Gastrocnemius medialis (tissue), 4 donors: ENCODE measurements around the gene CCDC126. TPM values are rescaled to one million over a fixed set of nuclear protein-coding genes. Genes with fewer than 3 reads are reported as not detected.

Source experiments
- ATAC-seq, 2 donors: fragments of 150-250 bp; one replicate each; pipeline ENCODE4 v1.9.1; 2016
- DNase-seq, 2 donors: peaks; one replicate each; pipeline ENCODE4 v3.0.0-alpha.2; 2019
- H3K27ac ChIP-seq, 4 donors: fragments of 200-600 bp; sonication (generic); 1 replicate in 1 of 4; 2 replicates in 3 of 4; pipeline ENCODE4 v1.5.1; 2016 to 2018; ENCODE audit warnings: mild to moderate bottlenecking in 2 of 4, moderate library complexity in 1 of 4
- H3K27me3 ChIP-seq, 3 donors: fragments of 200-600 bp; sonication (generic) in 2 of 3; 1 replicate in 1 of 3; 2 replicates in 2 of 3; pipeline versions ENCODE4 v1.5.1 to v1.6.0; 2016 to 2019; ENCODE audit warnings: mild to moderate bottlenecking in 1 of 3, moderate library complexity in 1 of 3
- H3K36me3 ChIP-seq, 2 donors: fragments of 200-600 bp; sonication (generic) in 1 of 2; one replicate each; pipeline ENCODE4 v1.5.1; 2017 to 2018
- H3K4me1 ChIP-seq, 2 donors: fragments of 200-600 bp; sonication (generic) in 1 of 2; one replicate each; pipeline ENCODE4 v1.5.1; 2016 to 2017; ENCODE audit warnings: mild to moderate bottlenecking in 2 of 2
- H3K4me3 ChIP-seq, 4 donors: fragments of 200-600 bp; sonication (generic) in 3 of 4; 1 replicate in 1 of 4; 2 replicates in 3 of 4; pipeline ENCODE4 v1.5.1; 2016 to 2019; ENCODE audit warnings: mild to moderate bottlenecking in 2 of 4
- H3K9me3 ChIP-seq, 3 donors: fragments of 200-600 bp; sonication (generic) in 2 of 3; 1 replicate in 1 of 3; 2 replicates in 2 of 3; pipeline ENCODE4 v1.5.1; 2016 to 2019
- CTCF ChIP-seq, 5 experiments: fragments of 450-650 bp in 3 of 5; fragments of 200-600 bp in 2 of 5; sonication (generic) in 2 of 5; IDR thresholded peaks in 4 of 5; conservative IDR thresholded peaks in 1 of 5; 1 replicate in 4 of 5; 2 replicates in 1 of 5; pipeline ENCODE4 v1.5.1; 2016 to 2019; ENCODE audit warnings: antibody characterized with exemption in 5 of 5, mild to moderate bottlenecking in 3 of 5, moderate library complexity in 3 of 5
- POLR2A ChIP-seq, 2 donors: fragments of 450-650 bp; IDR thresholded peaks; one replicate each; pipeline ENCODE4 v1.6.1; 2017; ENCODE audit warnings: antibody characterized with exemption in 2 of 2, mild to moderate bottlenecking in 2 of 2, moderate library complexity in 2 of 2
- in situ Hi-C, 4 donors: fragments of 200-750 bp; cut with MboI; loops; one replicate each; pipeline versions ENCODE4 v1.15.0 to v1.8.0; 2017; ENCODE audit warnings: low sequenced_read_pairs in 4 of 4
- intact Hi-C: fragments of 100-400 bp; cut with DNase I; formaldehyde crosslinking; loops from one replicate; pipeline ENCODE4 v1.15.1; 2023; ENCODE audit warnings: low total_unique reads
- total RNA-seq, 4 donors: library from RNA; depleted of rRNA; stranded (reverse); fragments of >200 nt; gene quantifications; one replicate each; pipeline versions ENCODE4 v1.1.0 to v1.2.3, GENCODE V29; 2016

CCDC126 gene
- total RNA-seq, 4 donors from 2014 or later, result 12.0 to 23.1 (median 20.2) TPM

- no peaks in the 10 kb centered on the region for H3K36me3 ChIP-seq
- no peak for TF ChIP-seq CTCF (IDR thresholded peaks at IDR 0.05 in 4 of 5, conservative IDR thresholded peaks at IDR 0.05 in 1 of 5)
- TF ChIP-seq POLR2A (IDR thresholded peaks at IDR 0.05), result no peak
- in situ Hi-C loops, result no loop called here
- peaks cover 20 to 33% of the 10 kb centered on the region in 2 donors for H3K4me1 ChIP-seq
- DNase-seq (no peak), ATAC-seq (no peak)
- H3K9me3 ChIP-seq, result no peaks in the 10 kb centered on the region
- H3K27me3 ChIP-seq, result no peaks in the 10 kb centered on the region
- H3K4me3 ChIP-seq, result no peak overlapping the region
- intact Hi-C loops, result no loop called here
- H3K27ac ChIP-seq, result no peak overlapping the region
These were observed 3.1 kb downstream of the CCDC126 start for GRCh38 chr7:23600236-23600635.

DNA sequence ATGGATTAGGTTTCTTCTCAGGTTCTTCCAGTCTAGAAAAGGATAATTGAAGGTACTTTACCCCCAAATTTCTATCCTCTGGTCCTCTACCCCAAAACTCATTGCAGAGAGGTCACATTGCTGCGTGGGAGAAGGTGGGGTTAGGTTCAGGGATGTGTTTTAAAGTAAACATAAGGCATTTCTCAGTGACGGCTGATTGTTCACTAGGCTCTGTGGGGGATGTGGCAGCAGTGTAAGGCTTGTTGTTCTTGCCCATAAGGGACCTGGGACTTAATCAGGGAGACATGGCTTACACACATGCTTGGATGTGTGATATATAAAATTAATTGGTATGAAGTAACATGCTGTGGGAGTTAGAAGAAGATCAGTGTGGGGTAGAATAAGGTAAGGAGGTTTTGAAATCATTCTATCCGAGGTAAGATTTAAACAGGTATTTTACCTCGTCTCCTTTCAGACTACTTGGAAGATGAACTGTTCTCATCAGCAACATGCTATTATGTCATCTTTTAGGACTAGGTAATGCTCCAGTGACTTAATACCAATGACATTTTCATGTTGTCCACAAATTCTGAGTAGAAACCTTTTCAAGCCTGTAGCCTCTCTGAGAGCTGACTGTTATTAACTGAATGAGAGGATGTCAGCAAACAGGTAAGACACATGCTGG is 6.6 kb downstream of the CCDC126 start:
- H3K4me3 ChIP-seq, result no peak overlapping the region
- no peak for TF ChIP-seq CTCF (IDR thresholded peaks at IDR 0.05 in 4 of 5, conservative IDR thresholded peaks at IDR 0.05 in 1 of 5)
- TF ChIP-seq POLR2A (IDR thresholded peaks at IDR 0.05), result no peak
- no peak overlapping the region for H3K27ac ChIP-seq
- DNase-seq, result no peak
- H3K4me1 ChIP-seq, result peaks cover 12 to 26% of the 10 kb centered on the region in 2 donors
- in situ Hi-C loops, result no loop called here
- H3K27me3 ChIP-seq, result no peaks in the 10 kb centered on the region
- no peaks in the 10 kb centered on the region for H3K36me3 ChIP-seq
- no peak for ATAC-seq
- intact Hi-C loops, result no loop called here
- no peaks in the 10 kb centered on the region for H3K9me3 ChIP-seq

GRCh38 chr7:23604296-23604640 is 7.1 kb downstream of the CCDC126 start:
- Histone ChIP-seq H3K27me3 (no peaks in the 10 kb centered on the region), H3K36me3 (no peaks in the 10 kb centered on the region), H3K4me1 (peaks cover 7 to 21% of the 10 kb centered on the region in 2 donors), H3K4me3 (no peak overlapping the region), H3K9me3 (no peaks in the 10 kb centered on the region), H3K27ac (no peak overlapping the region)
- DNase-seq (no peak), ATAC-seq (no peak)
- in situ Hi-C loops (no loop called here), intact Hi-C loops (no loop called here)
- TF ChIP-seq CTCF (IDR thresholded peaks at IDR 0.05 in 4 of 5, conservative IDR thresholded peaks at IDR 0.05 in 1 of 5) (no peak), POLR2A (IDR thresholded peaks at IDR 0.05) (no peak)

DNA sequence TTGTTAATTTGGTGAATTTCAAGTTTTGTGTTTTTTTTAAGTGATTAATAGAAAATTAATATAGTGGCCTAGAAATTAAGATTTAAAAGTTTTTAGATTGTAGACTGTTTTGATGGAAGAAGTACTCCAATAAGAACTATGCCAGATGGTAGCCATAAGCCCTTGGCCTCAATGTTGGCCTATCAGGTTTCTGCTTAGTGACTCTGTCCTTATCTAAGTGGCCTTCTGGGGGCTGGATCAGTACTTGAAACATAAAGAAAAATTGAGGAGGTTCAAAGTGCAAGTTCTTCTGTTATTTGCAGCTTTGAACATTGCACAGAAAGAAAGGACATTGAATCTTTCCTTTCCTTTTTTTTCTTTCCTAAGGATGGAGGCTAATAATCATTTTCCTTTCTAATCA is 9.9 kb downstream of the CCDC126 start:
- H3K27me3 ChIP-seq, result no peaks in the 10 kb centered on the region
- intact Hi-C loops, result no loop called here
- DNase-seq (no peak), ATAC-seq (no peak)
- no peak overlapping the region for H3K4me3 ChIP-seq
- no peak overlapping the region for H3K27ac ChIP-seq
- no peaks in the 10 kb centered on the region for H3K9me3 ChIP-seq
- no peaks in the 10 kb centered on the region for H3K4me1 ChIP-seq
- in situ Hi-C loops, result no loop called here
- peaks cover 0 to 7% of the 10 kb centered on the region in 2 donors for H3K36me3 ChIP-seq
- TF ChIP-seq POLR2A (IDR thresholded peaks at IDR 0.05), result no peak

- H3K9me3 ChIP-seq, result no peaks in the 10 kb centered on the region
- no peaks in the 10 kb centered on the region for H3K27me3 ChIP-seq
- no peak overlapping the region for H3K4me3 ChIP-seq
- TF ChIP-seq POLR2A (IDR thresholded peaks at IDR 0.05) (no peak), CTCF (IDR thresholded peaks at IDR 0.05 in 4 of 5, conservative IDR thresholded peaks at IDR 0.05 in 1 of 5) (no peak)
- no peak overlapping the region for H3K27ac ChIP-seq
- DNase-seq (no peak), ATAC-seq (no peak)
- H3K36me3 ChIP-seq, result peaks cover 0 to 10% of the 10 kb centered on the region in 2 donors
- in situ Hi-C loops (no loop called here), intact Hi-C loops (no loop called here)
- no peaks in the 10 kb centered on the region for H3K4me1 ChIP-seq
These were observed 10.7 kb downstream of the CCDC126 start for GRCh38 chr7:23607866-23608265.
